HG03520 (cell line): ENCODE measurements around the gene BMF.
A peak's percentile ranks its signal among the peaks of the same experiment; 100 is the strongest.

Experiments used
- ATAC-seq: cut with Tn5 transposase; IDR thresholded peaks from one replicate; pipeline ENCODE4 v1.9.1; 2021; ENCODE audit warnings: mild to moderate bottlenecking, moderate library complexity; ENCODE audit not compliant: unreplicated experiment

The BMF gene

GRCh38 chr15:40104296-40104864 is 4.3 kb downstream of the BMF start:
- no peak for ATAC-seq

GRCh38 chr15:40103864-40104271 is 4.8 kb downstream of the BMF start:
- no peak for ATAC-seq

GRCh38 chr15:40102897-40103858 is 5.5 kb downstream of the BMF start:
- no peak for ATAC-seq

DNA sequence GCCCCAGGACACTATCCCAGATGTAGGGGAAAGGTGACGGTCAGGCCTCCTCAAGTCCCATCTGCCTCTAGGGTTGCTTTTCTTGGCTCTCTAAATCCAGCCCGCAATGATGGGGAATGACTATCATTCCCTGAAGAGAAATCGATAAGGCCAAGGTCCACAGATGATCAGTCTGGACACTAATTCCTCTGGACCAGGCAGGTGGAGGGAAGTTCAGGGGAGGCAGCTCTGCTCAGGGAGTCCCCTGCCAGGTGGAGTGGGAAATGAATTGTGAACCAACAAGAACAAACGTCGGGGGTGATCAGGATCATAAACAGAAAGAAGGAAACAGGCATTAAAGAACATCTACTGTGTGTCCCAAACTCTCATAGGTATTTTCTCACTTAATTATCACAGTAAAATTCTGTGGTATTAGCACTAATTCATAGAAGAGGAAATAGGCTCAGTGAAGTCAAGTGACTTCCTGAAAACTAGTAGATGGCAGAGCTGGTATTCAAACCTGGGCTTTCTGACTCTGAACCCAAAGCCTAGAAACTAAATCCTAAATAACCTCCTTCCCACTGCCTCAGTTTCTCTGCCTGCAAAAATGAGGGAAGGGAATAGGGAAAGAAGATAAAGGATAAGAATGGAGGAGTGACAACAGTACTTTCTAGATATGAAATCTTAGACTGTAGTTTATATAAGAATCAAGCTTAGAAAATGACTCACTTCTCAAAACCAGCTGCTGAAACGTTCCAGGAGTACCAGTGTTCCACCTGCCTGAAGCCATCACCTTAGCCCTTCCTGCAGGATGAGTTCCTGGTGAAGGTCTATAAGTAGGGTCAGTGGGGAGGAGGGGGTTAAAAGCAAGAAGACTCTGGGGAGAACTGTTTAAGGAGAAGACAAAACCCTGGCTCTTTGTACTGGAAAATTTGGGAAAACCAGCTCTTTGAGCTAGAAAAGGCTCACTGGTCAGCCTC is 7.5 kb downstream of the BMF start:
- no peak for ATAC-seq

- ATAC-seq: no peak
Measured at GRCh38 chr15:40100123-40100946, 8.3 kb downstream of the BMF start.

- peak; percentile 83 for ATAC-seq
Measured at GRCh38 chr15:40098489-40099261, 10.0 kb downstream of the BMF start.

- no peak for ATAC-seq
Measured at GRCh38 chr15:40097968-40098476, 10.7 kb downstream of the BMF start.

GRCh38 chr15:40097096-40097967 is 11.3 kb downstream of the BMF start:
- no peak for ATAC-seq

GRCh38 chr15:40096094-40096891 is 12.4 kb downstream of the BMF start:
- peak; percentile 26 for ATAC-seq

DNA sequence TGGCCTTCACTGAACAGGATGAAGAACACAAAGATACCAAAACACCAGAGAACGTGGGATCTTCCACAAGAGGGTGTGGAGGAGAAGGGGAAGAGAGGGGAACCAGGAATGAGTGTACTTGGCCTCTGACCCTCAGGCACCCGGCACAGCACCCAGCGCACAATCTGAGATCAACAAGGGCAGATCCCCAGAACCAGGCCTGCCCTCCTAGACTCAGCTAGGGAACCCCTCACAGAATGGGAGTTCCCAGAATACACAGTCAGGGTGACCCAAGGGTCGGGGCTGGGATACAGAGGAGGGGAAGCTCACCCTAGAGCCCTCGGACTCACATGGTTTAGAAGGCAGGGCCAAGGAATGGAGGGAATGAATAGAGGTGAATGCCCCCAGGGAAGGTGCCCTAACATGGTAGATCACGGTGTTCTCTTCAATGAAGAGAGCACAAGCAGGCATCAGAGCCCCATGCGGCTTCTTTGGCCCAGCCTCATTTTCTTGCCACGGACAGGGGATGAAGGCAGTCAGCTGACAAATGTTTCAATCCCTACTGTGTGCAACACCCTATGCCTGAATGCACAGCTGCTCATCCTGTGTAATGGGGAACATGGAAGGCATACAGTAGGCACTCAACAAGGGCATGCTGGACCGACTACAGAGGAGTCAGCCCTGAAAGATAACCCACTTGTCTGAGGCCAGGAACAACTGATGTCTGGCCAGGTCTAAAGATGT is 13.1 kb downstream of the BMF start:
- ATAC-seq: no peak

DNA sequence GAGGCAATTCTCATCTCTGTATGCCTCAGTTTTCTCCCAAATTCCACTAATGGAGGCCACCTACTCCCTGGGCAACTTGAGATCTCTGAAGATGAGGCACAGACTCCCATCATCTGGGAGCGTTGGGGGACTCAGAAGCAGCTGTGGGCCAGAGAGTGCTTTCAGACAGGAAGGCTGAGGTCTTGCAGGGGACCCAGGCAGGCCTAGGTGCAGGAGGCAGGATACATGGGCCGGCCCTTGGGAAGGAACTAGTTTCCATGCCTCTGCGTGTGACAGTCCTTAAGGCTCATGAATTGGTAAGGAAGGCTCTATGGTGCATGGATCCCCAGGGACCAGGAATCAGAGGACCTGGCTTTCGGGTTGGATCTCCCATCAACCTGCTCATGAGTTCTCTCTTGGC is 14.5 kb downstream of the BMF start:
- ATAC-seq: no peak

DNA sequence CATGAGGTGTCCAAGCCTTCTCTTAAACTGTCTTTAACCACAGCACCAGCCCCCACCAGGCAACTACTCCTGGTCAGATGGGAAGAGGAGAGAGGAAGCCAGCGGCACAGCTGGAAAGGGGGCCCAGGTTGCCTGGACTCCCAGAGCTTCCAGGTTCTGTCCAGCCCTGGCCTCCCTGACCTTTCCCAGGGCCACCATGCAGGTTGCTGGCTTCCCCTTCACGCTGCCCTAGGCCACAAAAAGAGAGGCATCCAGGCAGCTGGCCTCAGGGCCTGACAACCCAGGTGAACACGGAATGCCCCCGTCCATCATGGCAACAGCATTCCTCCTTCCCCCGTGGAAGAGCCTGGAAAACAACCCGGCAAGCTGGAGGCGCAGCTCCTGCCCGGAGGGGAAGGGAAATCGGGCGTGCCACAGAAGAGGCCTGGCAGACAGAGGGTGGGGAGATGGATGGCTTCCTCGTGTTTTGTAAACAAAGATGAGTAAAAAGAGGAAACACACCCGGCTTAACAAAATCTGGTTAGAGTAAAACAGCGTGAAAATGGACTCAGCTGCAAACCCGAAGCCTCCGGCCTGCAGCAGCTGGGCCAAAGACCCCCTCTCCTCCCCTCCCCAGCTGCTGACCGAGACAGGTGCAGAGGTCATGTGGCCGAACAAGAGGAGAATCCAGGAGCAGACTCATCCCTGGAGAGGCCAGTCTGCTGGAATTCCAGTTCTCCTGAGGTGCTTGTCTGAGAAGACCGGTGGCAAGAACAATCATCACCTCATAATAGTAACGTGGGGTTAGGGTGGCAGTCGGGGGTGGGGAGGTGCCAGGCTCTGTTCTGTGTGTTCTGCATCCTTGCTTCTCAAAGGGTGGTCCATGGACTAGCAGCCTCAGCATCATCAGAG is 15.5 kb downstream of the BMF start:
- no peak for ATAC-seq

- ATAC-seq: no peak
Measured at GRCh38 chr15:40092256-40092978, 16.3 kb downstream of the BMF start.

DNA sequence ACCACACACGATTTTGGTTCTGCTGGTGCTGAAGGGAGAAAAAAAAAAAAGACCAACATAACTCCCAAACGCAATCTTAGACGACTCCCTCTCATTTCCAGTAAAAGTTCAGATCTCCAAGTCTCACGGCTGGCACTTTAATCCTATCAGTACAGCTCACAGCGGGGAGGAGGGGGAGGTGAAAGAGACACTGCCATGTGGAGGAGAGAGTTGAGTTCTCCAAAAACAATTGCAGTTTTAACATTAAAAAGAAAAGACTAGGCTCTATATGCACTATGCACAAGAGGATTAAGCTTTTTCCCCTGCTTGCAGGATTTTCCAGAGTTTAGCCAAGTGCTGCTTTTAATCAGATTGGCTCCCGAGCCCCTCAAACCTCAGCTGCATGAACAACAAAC is 16.8 kb downstream of the BMF start:
- no peak for ATAC-seq

GRCh38 chr15:40090774-40091455 is 17.8 kb downstream of the BMF start:
- ATAC-seq: no peak
